ENCODE data around the gene ANO6. TPM values are rescaled to one million over a fixed set of nuclear protein-coding genes. Genes with fewer than 3 reads are reported as not detected.

ANO6 gene
- total RNA-seq, 1 experiment from 2014 or later, result 18.1 TPM

GRCh38 chr12:45357539-45358417, 141.9 kb downstream of the ANO6 start:
- intact Hi-C loops (cut with micrococcal nuclease), result no loop called here
- BruUV-seq (replicated peaks), result no TSS peak

DNA sequence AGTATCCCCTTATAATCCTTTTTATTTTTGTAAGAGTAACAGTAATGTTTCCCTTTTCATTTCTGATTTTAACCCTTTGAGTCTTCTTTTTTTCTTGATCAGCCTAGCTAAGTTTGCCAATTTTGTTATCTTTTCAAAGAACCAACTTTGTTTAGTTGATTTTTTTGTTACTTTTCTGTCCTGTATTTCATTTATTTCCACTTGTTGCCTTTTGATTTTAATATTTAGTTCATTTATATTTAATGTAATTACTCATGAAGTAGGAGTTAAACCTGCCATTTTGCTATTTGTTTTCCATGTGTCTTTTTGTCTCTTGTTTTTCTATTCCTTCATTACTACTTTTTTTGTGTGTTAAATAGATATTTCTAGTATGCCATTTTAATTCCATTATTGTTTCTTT, 146.4 kb downstream of the ANO6 start:
- no peak for DNase-seq
- intact Hi-C loops (cut with micrococcal nuclease), result no loop called here
- no peak for ATAC-seq
- no peaks in the 10 kb centered on the region for H3F3A ChIP-seq (ENCODE audit: low read length, unreplicated experiment)
- H3K27ac ChIP-seq (ENCODE audit: low read length), result no peak overlapping the region
- POLR2A ChIA-PET (ENCODE audit: unreplicated experiment), result no interaction called here
- H3K4me3 ChIP-seq (ENCODE audit: low read length), result no peak overlapping the region
- TF ChIP-seq, protein P1, sequence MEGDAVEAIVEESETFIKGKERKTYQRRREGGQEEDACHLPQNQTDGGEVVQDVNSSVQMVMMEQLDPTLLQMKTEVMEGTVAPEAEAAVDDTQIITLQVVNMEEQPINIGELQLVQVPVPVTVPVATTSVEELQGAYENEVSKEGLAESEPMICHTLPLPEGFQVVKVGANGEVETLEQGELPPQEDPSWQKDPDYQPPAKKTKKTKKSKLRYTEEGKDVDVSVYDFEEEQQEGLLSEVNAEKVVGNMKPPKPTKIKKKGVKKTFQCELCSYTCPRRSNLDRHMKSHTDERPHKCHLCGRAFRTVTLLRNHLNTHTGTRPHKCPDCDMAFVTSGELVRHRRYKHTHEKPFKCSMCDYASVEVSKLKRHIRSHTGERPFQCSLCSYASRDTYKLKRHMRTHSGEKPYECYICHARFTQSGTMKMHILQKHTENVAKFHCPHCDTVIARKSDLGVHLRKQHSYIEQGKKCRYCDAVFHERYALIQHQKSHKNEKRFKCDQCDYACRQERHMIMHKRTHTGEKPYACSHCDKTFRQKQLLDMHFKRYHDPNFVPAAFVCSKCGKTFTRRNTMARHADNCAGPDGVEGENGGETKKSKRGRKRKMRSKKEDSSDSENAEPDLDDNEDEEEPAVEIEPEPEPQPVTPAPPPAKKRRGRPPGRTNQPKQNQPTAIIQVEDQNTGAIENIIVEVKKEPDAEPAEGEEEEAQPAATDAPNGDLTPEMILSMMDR (conservative IDR thresholded peaks at IDR 0.05; ENCODE audit: low read depth, low read length), result no peak
- TF ChIP-seq EZH2 (IDR thresholded peaks at IDR 0.05; ENCODE audit: low read length, unreplicated experiment) (no peak), EZH2phosphoT487 (IDR thresholded peaks at IDR 0.05; ENCODE audit: borderline replicate concordance, low read length) (no peak)
- BruUV-seq (replicated peaks), result no TSS peak
- CTCF ChIA-PET, result no interaction called here
- H3K36me3 ChIP-seq (ENCODE audit: low read depth, low read length), result peaks cover 9% of the 10 kb centered on the region; the same call in 1 of the 2 replicates
- H2AFZ ChIP-seq (ENCODE audit: low read length), result no peak overlapping the region
- no peak overlapping the region for H3K9ac ChIP-seq (ENCODE audit: low read length)
- H4K20me1 ChIP-seq (ENCODE audit: low read length), result no peaks in the 10 kb centered on the region
- peaks cover 7% of the 10 kb centered on the region; the same call in 1 of the 2 replicates for H3K9me3 ChIP-seq (ENCODE audit: low read length)
- H3K4me1 ChIP-seq (ENCODE audit: insufficient read depth, low read length), result no peaks in the 10 kb centered on the region
- H3K79me2 ChIP-seq (ENCODE audit: low read length), result no peaks in the 10 kb centered on the region
- H3K27me3 ChIP-seq (ENCODE audit: low read length), result no peaks in the 10 kb centered on the region
- no peak overlapping the region for H3K4me2 ChIP-seq (ENCODE audit: low read length)
- H3K9me2 ChIP-seq (replicated peaks; ENCODE audit: low read length), result no peaks in the 10 kb centered on the region

More at GRCh38 chr12:45357539-45358417, 141.9 kb downstream of the ANO6 start:
- peaks cover under 1% of the 10 kb centered on the region; the same call in 1 of the 2 replicates for H3K36me3 ChIP-seq (ENCODE audit: low read depth, low read length)
- H3K79me2 ChIP-seq (ENCODE audit: low read length), result no peaks in the 10 kb centered on the region
- no peaks in the 10 kb centered on the region for H3K27me3 ChIP-seq (ENCODE audit: low read length)
- TF ChIP-seq EZH2 (IDR thresholded peaks at IDR 0.05; ENCODE audit: low read length, unreplicated experiment) (no peak), EZH2phosphoT487 (IDR thresholded peaks at IDR 0.05; ENCODE audit: borderline replicate concordance, low read length) (no peak)
- TF ChIP-seq, protein P1 (conservative IDR thresholded peaks at IDR 0.05; ENCODE audit: low read depth, low read length), result no peak
- no peaks in the 10 kb centered on the region for H3F3A ChIP-seq (ENCODE audit: low read length, unreplicated experiment)
- H4K20me1 ChIP-seq (ENCODE audit: low read length), result no peaks in the 10 kb centered on the region
- no peak overlapping the region for H3K4me3 ChIP-seq (ENCODE audit: low read length)
- no peaks in the 10 kb centered on the region for H3K9me3 ChIP-seq (ENCODE audit: low read length)
- H3K27ac ChIP-seq (ENCODE audit: low read length), result no peak overlapping the region
- no peaks in the 10 kb centered on the region for H3K9me2 ChIP-seq (replicated peaks; ENCODE audit: low read length)
- no peak overlapping the region for H3K9ac ChIP-seq (ENCODE audit: low read length)
- POLR2A ChIA-PET (ENCODE audit: unreplicated experiment), result no interaction called here
- H3K4me2 ChIP-seq (ENCODE audit: low read length), result no peak overlapping the region
- CTCF ChIA-PET, result no interaction called here
- DNase-seq (no peak), ATAC-seq (no peak)
- no peak overlapping the region for H2AFZ ChIP-seq (ENCODE audit: low read length)
- H3K4me1 ChIP-seq (ENCODE audit: insufficient read depth, low read length), result no peaks in the 10 kb centered on the region

GRCh38 chr12:45363903-45364302, 148.0 kb downstream of the ANO6 start:
- no peaks in the 10 kb centered on the region for H3F3A ChIP-seq (ENCODE audit: low read length, unreplicated experiment)
- H3K9ac ChIP-seq (ENCODE audit: low read length), result no peak overlapping the region
- ATAC-seq (no peak), DNase-seq (no peak)
- peaks cover 3% of the 10 kb centered on the region; the same call in 1 of the 2 replicates for H3K4me1 ChIP-seq (ENCODE audit: insufficient read depth, low read length)
- no peaks in the 10 kb centered on the region for H3K9me2 ChIP-seq (replicated peaks; ENCODE audit: low read length)
- H3K27me3 ChIP-seq (ENCODE audit: low read length), result no peaks in the 10 kb centered on the region
- BruUV-seq (replicated peaks), result no TSS peak
- no peaks in the 10 kb centered on the region for H4K20me1 ChIP-seq (ENCODE audit: low read length)
- intact Hi-C loops (cut with micrococcal nuclease), result no loop called here
- H3K27ac ChIP-seq (ENCODE audit: low read length), result no peak overlapping the region
- no peak overlapping the region for H2AFZ ChIP-seq (ENCODE audit: low read length)
- H3K9me3 ChIP-seq (ENCODE audit: low read length), result peaks cover 7% of the 10 kb centered on the region; the same call in 1 of the 2 replicates
- TF ChIP-seq, protein P1 (conservative IDR thresholded peaks at IDR 0.05; ENCODE audit: low read depth, low read length), result no peak
- TF ChIP-seq EZH2phosphoT487 (IDR thresholded peaks at IDR 0.05; ENCODE audit: borderline replicate concordance, low read length) (no peak), EZH2 (IDR thresholded peaks at IDR 0.05; ENCODE audit: low read length, unreplicated experiment) (no peak)
- no peak overlapping the region for H3K4me2 ChIP-seq (ENCODE audit: low read length)
- POLR2A ChIA-PET (ENCODE audit: unreplicated experiment), result no interaction called here
- CTCF ChIA-PET, result no interaction called here
- no peaks in the 10 kb centered on the region for H3K79me2 ChIP-seq (ENCODE audit: low read length)
- no peak overlapping the region for H3K4me3 ChIP-seq (ENCODE audit: low read length)
- peaks cover 9% of the 10 kb centered on the region; the same call in 1 of the 2 replicates for H3K36me3 ChIP-seq (ENCODE audit: low read depth, low read length)

All from PC-3 (cell line).